GM20000 (cell line): ENCODE results near the gene FAM53A.

ENCODE experiments used
- DNase-seq: peaks from one replicate; pipeline ENCODE4 v3.0.0; 2012; ENCODE audit warnings: low spot score
- CTCF ChIP-seq: IDR thresholded peaks from 2 replicates; pipeline ENCODE4 v1.5.1; 2012; ENCODE audit warnings: mild to moderate bottlenecking, control low read depth; ENCODE audit errors: extremely low read depth, missing control alignments

FAM53A gene

GRCh38 chr4:1720163-1720983, 36.3 kb upstream of the FAM53A start:
- DNase-seq = peak; percentile 74
- no peak for TF ChIP-seq CTCF

GRCh38 chr4:1718095-1718850, 34.2 kb upstream of the FAM53A start:
- no peak for TF ChIP-seq CTCF
- no peak for DNase-seq

- DNase-seq = no peak
- TF ChIP-seq CTCF = no peak
Observed at GRCh38 chr4:1717129-1718094, 33.3 kb upstream of the FAM53A start.

GRCh38 chr4:1716065-1716945, 32.2 kb upstream of the FAM53A start:
- TF ChIP-seq CTCF = no peak
- DNase-seq = no peak

- DNase-seq = peak; percentile 58
Observed at GRCh38 chr4:1715002-1715758, 31.1 kb upstream of the FAM53A start.

More at GRCh38 chr4:1715002-1715758, 31.1 kb upstream of the FAM53A start:
- no peak for TF ChIP-seq CTCF
